Gastroesophageal sphincter (tissue), 4 donors: ENCODE results near the gene ZNF777. TPM values are rescaled to one million over a fixed set of nuclear protein-coding genes. Genes with fewer than 3 reads are reported as not detected.
"Not testable (repeated sequence)": the region's sequence is repeated elsewhere in the genome, so short reads cannot be mapped to it uniquely, and the experiment has no call there.

Experiments used
- ATAC-seq: fragments of 150-250 bp; one replicate; pipeline ENCODE4 v1.9.1; 2016; ENCODE audit warnings: mild to moderate bottlenecking, moderate library complexity
- H3K27ac ChIP-seq, 4 donors: fragments of 200-600 bp; sonication (generic) in 3 of 4; 1 replicate in 3 of 4; 2 replicates in 1 of 4; pipeline ENCODE4 v1.5.1; 2016 to 2019
- H3K27me3 ChIP-seq: fragments of 200-600 bp; sonication (generic); one replicate; pipeline ENCODE4 v1.5.1; 2019
- H3K36me3 ChIP-seq, 2 donors: fragments of 200-600 bp; sonication (generic); one replicate each; pipeline ENCODE4 v1.5.1; 2019; ENCODE audit warnings: control low read depth in 1 of 2
- H3K4me1 ChIP-seq, 3 donors: fragments of 200-600 bp; sonication (generic); 1 replicate in 2 of 3; 2 replicates in 1 of 3; pipeline ENCODE4 v1.5.1; 2016 to 2019; ENCODE audit warnings: control low read depth in 2 of 3
- H3K4me3 ChIP-seq, 2 donors: fragments of 200-600 bp; sonication (generic); one replicate each; pipeline ENCODE4 v1.5.1; 2019; ENCODE audit warnings: mild to moderate bottlenecking in 1 of 2, moderate library complexity in 1 of 2
- H3K9me3 ChIP-seq, 3 donors: fragments of 200-600 bp; sonication (generic); one replicate each; pipeline ENCODE4 v1.5.1; 2017 to 2019; ENCODE audit warnings: control low read depth in 2 of 3
- CTCF ChIP-seq, 4 experiments: fragments of 200-600 bp in 2 of 4; fragments of 450-650 bp in 2 of 4; sonication (generic) in 1 of 4; IDR thresholded peaks; one replicate each; pipeline ENCODE4 v1.5.1; 2017 to 2019; ENCODE audit warnings: antibody characterized with exemption in 4 of 4, mild to moderate bottlenecking in 2 of 4, moderate library complexity in 2 of 4
- EP300 ChIP-seq: sonication (generic); formaldehyde crosslinking; IDR thresholded peaks from one replicate; pipeline ENCODE4 v1.6.1; 2017; ENCODE audit warnings: antibody characterized with exemption, mild to moderate bottlenecking
- POLR2A ChIP-seq, 2 donors: fragments of 450-650 bp; IDR thresholded peaks; one replicate each; pipeline ENCODE4 v1.6.1; 2017; ENCODE audit warnings: antibody characterized with exemption in 2 of 2, mild to moderate bottlenecking in 2 of 2, moderate library complexity in 1 of 2
- POLR2AphosphoS5 ChIP-seq: sonication (generic); formaldehyde crosslinking; IDR thresholded peaks from one replicate; pipeline ENCODE4 v1.6.1; 2017; ENCODE audit warnings: antibody characterized with exemption
- WGBS, 2 donors: methylation state at CpG; one replicate each; pipeline ENCODE4 v1.1.5; 2018; ENCODE audit warnings: low coverage in 1 of 2; 5-methylcytosine and 5-hydroxymethylcytosine counted together
- total RNA-seq, 4 donors: library from RNA; depleted of rRNA; stranded (reverse); fragments of >200 nt; gene quantifications; one replicate each; pipeline ENCODE4 v1.1.0, GENCODE V29; 2016

The ZNF777 gene
- total RNA-seq, 4 donors from 2014 or later, result 6.1 to 16.1 (median 9.9) TPM

GRCh38 chr7:149454006-149454405 is 6.9 kb downstream of the ZNF777 start:
- Histone ChIP-seq H3K4me3 (no peak overlapping the region), H3K27ac (no peak overlapping the region), H3K36me3 (peaks cover 3 to 80% of the 10 kb centered on the region in 2 donors), H3K4me1 (peaks cover 0 to 19% (median 7%) of the 10 kb centered on the region in 3 donors), H3K9me3 (no peaks in the 10 kb centered on the region), H3K27me3 (no peaks in the 10 kb centered on the region)
- TF ChIP-seq CTCF (IDR thresholded peaks at IDR 0.05) (no peak), POLR2AphosphoS5 (no peak)
- whole genome bisulfite sequencing, 2 donors, result 81% methylated on average over 3 of the region's 10 CpGs; no CpG with 5 or more reads in 1 of the 2 donors
- ATAC-seq, result no peak

- ATAC-seq, result no peak
- peaks cover 3 to 100% of the 10 kb centered on the region in 2 donors for H3K36me3 ChIP-seq
Observed at GRCh38 chr7:149450821-149451220, 10.0 kb downstream of the ZNF777 start.

GRCh38 chr7:149449897-149450296 is 11.0 kb downstream of the ZNF777 start:
- TF ChIP-seq POLR2AphosphoS5, result no peak
- no peak for TF ChIP-seq EP300
- no peak for TF ChIP-seq POLR2A (IDR thresholded peaks at IDR 0.05)
- no peak for TF ChIP-seq CTCF (IDR thresholded peaks at IDR 0.05)
- H3K36me3 ChIP-seq, result peaks cover 3 to 100% of the 10 kb centered on the region in 2 donors
- no peak for ATAC-seq
- 90 to 100% methylated on average over 2 of the region's 6 CpGs for WGBS, 2 donors
- H3K27ac ChIP-seq, result no peak overlapping the region
- H3K27me3 ChIP-seq, result no peaks in the 10 kb centered on the region
- no peaks in the 10 kb centered on the region for H3K9me3 ChIP-seq
- H3K4me3 ChIP-seq, result no peak overlapping the region
- no peaks in the 10 kb centered on the region for H3K4me1 ChIP-seq

More at GRCh38 chr7:149450821-149451220, 10.0 kb downstream of the ZNF777 start:
- no peak for TF ChIP-seq POLR2A (IDR thresholded peaks at IDR 0.05)
- no peaks in the 10 kb centered on the region for H3K4me1 ChIP-seq
- 86 to 100% methylated on average over 1 to 2 of the region's 10 CpGs for WGBS, 2 donors
- no peak overlapping the region for H3K27ac ChIP-seq
- no peaks in the 10 kb centered on the region for H3K9me3 ChIP-seq
- H3K4me3 ChIP-seq, result no peak overlapping the region
- no peaks in the 10 kb centered on the region for H3K27me3 ChIP-seq

- ATAC-seq, result no peak
- Histone ChIP-seq H3K9me3 (no peaks in the 10 kb centered on the region), H3K27me3 (no peaks in the 10 kb centered on the region), H3K27ac (no peak overlapping the region), H3K4me3 (no peak overlapping the region), H3K36me3 (peaks cover 3 to 100% of the 10 kb centered on the region in 2 donors), H3K4me1 (no peaks in the 10 kb centered on the region)
- WGBS, 2 donors, result 100% methylated on average over 4 of the region's 8 CpGs; no CpG with 5 or more reads in 1 of the 2 donors
- no peak for TF ChIP-seq EP300
- no peak for TF ChIP-seq POLR2A (IDR thresholded peaks at IDR 0.05)
- TF ChIP-seq CTCF (IDR thresholded peaks at IDR 0.05), result no peak
- TF ChIP-seq POLR2AphosphoS5, result no peak
Observed at GRCh38 chr7:149448961-149449360, 11.9 kb downstream of the ZNF777 start.

GRCh38 chr7:149446026-149446425 is 14.8 kb downstream of the ZNF777 start:
- H3K27me3 ChIP-seq, H3K4me3 ChIP-seq, H3K27ac ChIP-seq, H3K9me3 ChIP-seq, H3K4me1 ChIP-seq, ATAC-seq: not testable (repeated sequence)
- H3K36me3 ChIP-seq, result peaks cover 3 to 84% of the 10 kb centered on the region in 2 donors
- WGBS, 2 donors, result 89 to 99% methylated on average over 3 to 6 of the region's 11 CpGs

GRCh38 chr7:149444287-149444686 is 16.6 kb downstream of the ZNF777 start:
- Histone ChIP-seq H3K27me3 (no peaks in the 10 kb centered on the region), H3K36me3 (peaks cover 0 to 66% of the 10 kb centered on the region in 2 donors)
- no peak for TF ChIP-seq POLR2AphosphoS5
- no peak for TF ChIP-seq POLR2A (IDR thresholded peaks at IDR 0.05)
- no peak for TF ChIP-seq CTCF (IDR thresholded peaks at IDR 0.05)
- TF ChIP-seq EP300, result no peak

More at GRCh38 chr7:149444287-149444686, 16.6 kb downstream of the ZNF777 start:
- no peaks in the 10 kb centered on the region for H3K9me3 ChIP-seq
- ATAC-seq, result no peak
- H3K4me1 ChIP-seq, result no peaks in the 10 kb centered on the region
- no peak overlapping the region for H3K27ac ChIP-seq
- H3K4me3 ChIP-seq, result no peak overlapping the region
- 74 to 100% methylated on average over 2 to 6 of the region's 6 CpGs for WGBS, 2 donors
